Vagina (tissue), 2 donors: Measurements from ENCODE around the gene PACC1.

Experiments
- POLR2A ChIP-seq, 2 donors: fragments of 450-650 bp; IDR thresholded peaks; one replicate each; pipeline ENCODE4 v1.6.1; 2017; ENCODE audit warnings: antibody characterized with exemption in 2 of 2, mild to moderate bottlenecking in 2 of 2, moderate library complexity in 2 of 2
- POLR2AphosphoS5 ChIP-seq, 2 donors: sonication (generic); formaldehyde crosslinking; IDR thresholded peaks; one replicate each; pipeline ENCODE4 v1.9.0; 2017; ENCODE audit warnings: antibody characterized with exemption in 2 of 2, mild to moderate bottlenecking in 2 of 2, low read depth in 1 of 2; ENCODE audit not compliant: insufficient read depth in 1 of 2
- TF ChIP-seq, protein P1 (sequence below), 3 experiments: fragments of 450-650 bp in 2 of 3; fragments of 200-600 bp in 1 of 3; sonication (generic) in 1 of 3; IDR thresholded peaks; one replicate each; pipeline ENCODE4 v1.5.1; 2017 to 2019; ENCODE audit warnings: antibody characterized with exemption in 3 of 3, mild to moderate bottlenecking in 2 of 3, moderate library complexity in 2 of 3

DNA sequence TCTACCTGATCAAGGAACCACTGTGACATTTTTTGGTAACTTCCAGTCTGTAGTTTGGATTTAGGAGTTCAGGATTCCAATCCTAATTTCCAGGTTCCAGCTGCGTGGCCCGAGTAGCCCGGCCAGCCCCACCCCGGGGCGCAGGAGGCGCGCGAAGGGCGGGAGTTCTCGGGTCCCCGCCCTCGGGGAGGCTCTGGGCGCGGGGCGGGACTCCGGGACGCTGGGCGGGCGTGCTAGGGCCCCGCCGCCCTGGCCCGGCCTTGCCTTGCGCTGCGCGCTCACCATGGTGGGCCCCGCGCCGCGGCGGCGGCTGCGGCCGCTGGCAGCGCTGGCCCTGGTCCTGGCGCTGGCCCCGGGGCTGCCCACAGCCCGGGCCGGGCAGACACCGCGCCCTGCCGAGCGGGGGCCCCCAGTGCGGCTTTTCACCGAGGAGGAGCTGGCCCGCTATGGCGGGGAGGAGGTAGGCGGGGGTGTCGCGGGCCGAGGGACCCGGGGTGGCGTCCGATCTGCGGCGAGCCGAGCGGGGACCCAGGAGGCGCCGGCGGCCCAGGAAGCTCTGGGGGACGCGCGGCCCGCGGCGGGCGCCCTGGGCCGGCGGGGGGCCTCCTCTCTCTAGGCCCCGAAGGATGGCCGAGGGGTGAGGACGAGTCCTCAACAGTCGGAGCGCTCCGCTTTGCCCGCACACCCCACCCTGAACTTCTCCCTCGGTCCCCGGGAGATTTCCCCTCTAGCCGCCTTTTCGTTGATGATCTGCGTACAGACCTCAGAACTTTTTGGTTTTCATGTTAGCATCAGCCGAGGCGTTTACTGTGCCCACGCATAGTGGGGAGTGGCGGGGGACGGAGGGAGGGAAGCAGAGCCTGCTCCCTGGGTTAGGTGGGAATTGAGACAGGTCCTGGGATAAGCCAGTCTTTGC lies 18.2 kb upstream of the PACC1 start, which contains the start of gene NENF:
- TF ChIP-seq, protein P1, sequence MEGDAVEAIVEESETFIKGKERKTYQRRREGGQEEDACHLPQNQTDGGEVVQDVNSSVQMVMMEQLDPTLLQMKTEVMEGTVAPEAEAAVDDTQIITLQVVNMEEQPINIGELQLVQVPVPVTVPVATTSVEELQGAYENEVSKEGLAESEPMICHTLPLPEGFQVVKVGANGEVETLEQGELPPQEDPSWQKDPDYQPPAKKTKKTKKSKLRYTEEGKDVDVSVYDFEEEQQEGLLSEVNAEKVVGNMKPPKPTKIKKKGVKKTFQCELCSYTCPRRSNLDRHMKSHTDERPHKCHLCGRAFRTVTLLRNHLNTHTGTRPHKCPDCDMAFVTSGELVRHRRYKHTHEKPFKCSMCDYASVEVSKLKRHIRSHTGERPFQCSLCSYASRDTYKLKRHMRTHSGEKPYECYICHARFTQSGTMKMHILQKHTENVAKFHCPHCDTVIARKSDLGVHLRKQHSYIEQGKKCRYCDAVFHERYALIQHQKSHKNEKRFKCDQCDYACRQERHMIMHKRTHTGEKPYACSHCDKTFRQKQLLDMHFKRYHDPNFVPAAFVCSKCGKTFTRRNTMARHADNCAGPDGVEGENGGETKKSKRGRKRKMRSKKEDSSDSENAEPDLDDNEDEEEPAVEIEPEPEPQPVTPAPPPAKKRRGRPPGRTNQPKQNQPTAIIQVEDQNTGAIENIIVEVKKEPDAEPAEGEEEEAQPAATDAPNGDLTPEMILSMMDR (IDR thresholded peaks at IDR 0.05), result no peak
- TF ChIP-seq POLR2A (IDR thresholded peaks at IDR 0.05) (peak in 1 of 2 donors; percentile 85), POLR2AphosphoS5 (IDR thresholded peaks at IDR 0.05; ENCODE audit: insufficient read depth in 1 of 2, low read depth in 1 of 2) (peak in 1 of 2 donors; percentile 63)
